Lower leg skin (tissue), 4 donors: ENCODE measurements around the gene PKDREJ. TPM values are rescaled to one million over a fixed set of nuclear protein-coding genes. Genes with fewer than 3 reads are reported as not detected.
"Not testable (repeated sequence)": the region's sequence is repeated elsewhere in the genome, so short reads cannot be mapped to it uniquely, and the experiment has no call there.

Experiments
- DNase-seq, 2 donors: peaks; one replicate each; pipeline ENCODE4 v3.0.0-alpha.2; 2019; ENCODE audit warnings: low spot score in 2 of 2
- H3K4me3 ChIP-seq: fragments of 200-600 bp; sonication (generic); 2 replicates; pipeline ENCODE4 v1.5.1; 2017; ENCODE audit warnings: mild to moderate bottlenecking, low read depth; ENCODE audit not compliant: poor library complexity, severe bottlenecking
- POLR2A ChIP-seq, 2 donors: fragments of 450-650 bp; IDR thresholded peaks; one replicate each; pipeline ENCODE4 v1.6.1; 2016 to 2017; ENCODE audit warnings: antibody characterized with exemption in 2 of 2, mild to moderate bottlenecking in 1 of 2, moderate library complexity in 1 of 2
- WGBS, 2 donors: methylation state at CpG; one replicate each; pipeline ENCODE4 v1.1.5; 2018; 5-methylcytosine and 5-hydroxymethylcytosine counted together
- intact Hi-C: fragments of 100-400 bp; cut with DNase I; formaldehyde crosslinking; loops from one replicate; pipeline ENCODE4 v1.15.0; 2023; ENCODE audit warnings: low total_unique reads
- total RNA-seq, 4 donors: library from RNA; depleted of rRNA; stranded (reverse); fragments of >200 nt; gene quantifications; one replicate each; pipeline ENCODE4 v1.1.0, GENCODE V29; 2016
- TF ChIP-seq, protein P1 (sequence below), 3 donors: fragments of 450-650 bp; IDR thresholded peaks; one replicate each; pipeline ENCODE4 v1.5.1; 2016; ENCODE audit warnings: antibody characterized with exemption in 3 of 3, mild to moderate bottlenecking in 3 of 3, moderate library complexity in 2 of 3

PKDREJ gene, protein sequence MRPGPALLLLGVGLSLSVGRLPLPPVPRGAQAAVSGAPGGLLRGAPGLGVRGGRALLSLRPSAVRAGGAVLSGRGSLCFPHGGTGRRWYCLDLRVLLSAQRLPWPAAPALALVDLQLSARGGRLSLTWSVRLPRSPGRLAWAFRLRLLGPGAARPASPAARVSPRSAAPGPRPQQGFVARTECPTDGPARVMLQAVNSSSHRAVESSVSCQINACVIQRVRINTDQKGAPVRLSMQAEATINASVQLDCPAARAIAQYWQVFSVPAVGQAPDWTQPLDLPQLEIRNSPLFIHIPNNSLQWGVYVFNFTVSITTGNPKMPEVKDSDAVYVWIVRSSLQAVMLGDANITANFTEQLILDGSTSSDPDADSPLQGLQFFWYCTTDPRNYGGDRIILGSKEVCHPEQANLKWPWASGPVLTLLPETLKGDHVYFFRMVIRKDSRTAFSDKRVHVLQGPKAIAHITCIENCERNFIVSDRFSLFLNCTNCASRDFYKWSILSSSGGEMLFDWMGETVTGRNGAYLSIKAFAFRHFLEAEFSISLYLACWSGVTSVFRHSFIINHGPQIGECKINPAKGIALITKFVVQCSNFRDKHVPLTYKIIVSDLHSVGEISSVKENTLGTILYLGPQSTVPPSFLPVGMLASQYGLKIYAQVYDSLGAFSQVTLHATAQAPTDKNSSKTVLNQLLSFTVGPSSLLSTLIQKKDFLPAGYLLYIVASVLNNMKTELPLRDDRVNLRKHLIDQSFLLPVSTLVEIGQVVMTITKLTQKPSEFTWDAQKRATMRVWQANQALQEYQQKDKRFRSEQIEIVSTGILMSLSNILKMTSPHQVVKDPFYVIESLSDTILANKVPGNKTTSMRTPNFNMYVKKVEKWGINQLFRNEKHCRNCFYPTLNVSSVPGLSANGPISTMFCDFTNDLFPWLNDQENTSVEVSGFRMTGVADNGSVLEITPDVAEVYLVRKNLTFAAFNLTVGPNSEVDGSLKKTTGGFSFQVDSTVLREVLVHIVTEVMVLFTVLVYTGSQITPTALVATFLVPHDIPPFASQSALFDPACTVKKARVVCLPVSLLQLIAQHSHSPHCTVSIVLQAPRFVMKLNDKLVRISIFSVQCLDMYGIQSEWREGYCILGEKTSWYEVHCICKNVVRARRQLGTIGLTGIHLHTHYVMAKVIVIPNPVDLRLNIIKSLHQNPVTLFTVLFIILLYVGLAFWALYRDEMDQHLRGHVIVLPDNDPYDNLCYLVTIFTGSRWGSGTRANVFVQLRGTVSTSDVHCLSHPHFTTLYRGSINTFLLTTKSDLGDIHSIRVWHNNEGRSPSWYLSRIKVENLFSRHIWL (N-terminal part only)
- under 1 TPM in 3 of 4 donors, not detected in 1; 0.15 to 0.23 (median 0.23) TPM for total RNA-seq

DNA sequence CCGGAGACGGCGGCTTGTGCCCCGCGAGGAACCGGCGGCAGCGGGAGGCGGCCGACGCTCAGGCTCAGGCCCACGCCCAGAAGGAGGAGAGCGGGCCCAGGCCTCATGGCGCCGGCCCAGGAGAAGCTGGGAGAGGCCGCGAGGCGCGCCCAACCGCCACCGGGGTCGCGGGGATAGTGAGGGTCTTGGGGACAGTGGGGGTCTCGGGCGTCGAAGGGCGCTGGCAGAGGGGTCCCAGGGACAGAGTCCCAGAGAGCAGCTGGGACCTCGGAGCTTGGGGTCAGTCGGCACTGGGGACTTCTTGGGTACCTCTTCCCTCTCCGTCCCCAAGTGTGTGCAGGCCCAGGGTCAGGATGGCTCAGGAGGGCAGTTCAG, at the start of gene PKDREJ:
PKDREJ (minus strand) TSS at position 128 of the 375 bp plus-strand sequence; CDS start at position 107, 21 bp downstream.
- intact Hi-C loops = no loop called here
- no peak for TF ChIP-seq POLR2A (IDR thresholded peaks at IDR 0.05)
- TF ChIP-seq, protein P1, sequence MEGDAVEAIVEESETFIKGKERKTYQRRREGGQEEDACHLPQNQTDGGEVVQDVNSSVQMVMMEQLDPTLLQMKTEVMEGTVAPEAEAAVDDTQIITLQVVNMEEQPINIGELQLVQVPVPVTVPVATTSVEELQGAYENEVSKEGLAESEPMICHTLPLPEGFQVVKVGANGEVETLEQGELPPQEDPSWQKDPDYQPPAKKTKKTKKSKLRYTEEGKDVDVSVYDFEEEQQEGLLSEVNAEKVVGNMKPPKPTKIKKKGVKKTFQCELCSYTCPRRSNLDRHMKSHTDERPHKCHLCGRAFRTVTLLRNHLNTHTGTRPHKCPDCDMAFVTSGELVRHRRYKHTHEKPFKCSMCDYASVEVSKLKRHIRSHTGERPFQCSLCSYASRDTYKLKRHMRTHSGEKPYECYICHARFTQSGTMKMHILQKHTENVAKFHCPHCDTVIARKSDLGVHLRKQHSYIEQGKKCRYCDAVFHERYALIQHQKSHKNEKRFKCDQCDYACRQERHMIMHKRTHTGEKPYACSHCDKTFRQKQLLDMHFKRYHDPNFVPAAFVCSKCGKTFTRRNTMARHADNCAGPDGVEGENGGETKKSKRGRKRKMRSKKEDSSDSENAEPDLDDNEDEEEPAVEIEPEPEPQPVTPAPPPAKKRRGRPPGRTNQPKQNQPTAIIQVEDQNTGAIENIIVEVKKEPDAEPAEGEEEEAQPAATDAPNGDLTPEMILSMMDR (IDR thresholded peaks at IDR 0.05) = no peak
- no peak for DNase-seq
- H3K4me3 ChIP-seq = no peak within 1 kb of the TSS
- WGBS, 2 donors = 52 to 82% methylated on average over 7 to 22 of the region's 30 CpGs

DNA sequence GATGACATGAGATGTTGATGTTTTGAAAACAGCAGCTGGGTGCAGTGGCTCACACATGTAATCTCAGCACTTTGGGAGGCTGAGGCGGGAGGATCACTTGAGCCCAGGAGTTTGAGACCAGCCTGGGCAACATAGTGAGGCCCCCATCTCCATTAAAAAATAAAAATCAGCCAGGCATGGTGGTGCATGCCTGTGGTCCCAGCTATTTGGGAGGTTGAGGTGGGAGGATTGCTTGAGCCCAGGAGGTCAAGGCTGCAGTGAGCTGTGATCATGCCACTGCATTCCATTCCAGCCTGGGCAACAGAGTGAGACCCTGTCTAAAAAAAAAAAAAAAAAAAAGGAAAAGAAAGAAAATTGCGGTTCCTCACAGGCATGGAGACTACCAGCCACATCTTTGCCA, 49.7 kb upstream of the PKDREJ start:
- 98% methylated on average over 2 of the region's 2 CpGs for WGBS, 2 donors
- not testable (repeated sequence) for DNase-seq, H3K4me3 ChIP-seq
- intact Hi-C loops = loop anchor here (5.0 kb wide), 2 partner anchors 191 to 316 kb away; no protein-coding TSS in a partner anchor

DNA sequence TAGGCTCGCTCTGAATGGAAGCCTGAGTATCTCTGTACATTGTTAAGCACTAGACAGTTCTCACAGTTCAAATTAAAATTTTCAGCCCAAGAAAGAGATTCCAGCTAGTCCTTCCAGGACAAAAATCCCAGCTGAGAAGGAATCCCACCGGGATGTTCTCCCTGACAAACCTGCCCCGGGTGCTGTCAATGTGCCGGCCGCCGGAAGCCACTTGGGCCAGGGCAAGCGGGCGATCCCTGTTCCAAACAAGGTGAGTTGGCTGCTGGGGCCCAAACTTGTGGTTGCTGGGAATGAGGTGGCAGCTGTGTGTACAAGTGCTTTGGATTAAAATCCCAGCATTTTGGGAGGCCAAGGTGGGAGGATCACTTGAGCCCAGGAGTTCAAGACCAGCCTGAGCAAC, 48.9 kb upstream of the PKDREJ start:
- WGBS, 2 donors = 94 to 98% methylated on average over 8 of the region's 8 CpGs
- no peak overlapping the region for H3K4me3 ChIP-seq
- intact Hi-C loops = loop anchor here (5.0 kb wide), 2 partner anchors 190 to 315 kb away; no protein-coding TSS in a partner anchor
- TF ChIP-seq POLR2A (IDR thresholded peaks at IDR 0.05) = no peak
- TF ChIP-seq, protein P1 (IDR thresholded peaks at IDR 0.05) = no peak
- DNase-seq = no peak

DNA sequence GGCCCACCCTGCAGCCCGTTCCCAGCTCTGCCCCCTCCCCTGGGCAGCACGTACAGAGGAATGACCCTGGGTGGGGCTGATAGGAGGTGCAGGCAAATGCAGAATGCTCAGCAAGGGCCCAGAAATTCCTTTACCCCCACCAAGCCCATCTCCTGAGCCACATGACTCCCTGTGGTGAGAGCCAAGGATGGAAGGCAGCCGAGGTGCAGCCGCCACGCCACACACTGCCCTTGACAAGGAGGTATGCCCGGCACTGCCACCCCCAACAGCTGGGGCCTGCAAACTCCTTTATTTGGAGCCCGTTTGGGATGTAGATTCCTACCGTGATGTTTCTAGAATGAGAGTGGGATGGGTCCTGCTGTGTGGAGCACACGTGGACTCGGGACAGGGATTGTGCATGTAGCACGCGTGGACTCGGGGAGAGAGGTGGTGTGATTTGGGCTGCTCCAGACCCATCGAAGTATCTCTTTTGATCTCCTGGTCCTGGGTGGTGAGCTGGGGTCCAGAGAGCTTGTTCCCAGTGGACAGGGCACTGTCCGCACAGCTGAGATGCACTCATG, 46.5 kb upstream of the PKDREJ start:
- intact Hi-C loops = loop anchor here (5.0 kb wide), 2 partner anchors 187 to 312 kb away; no protein-coding TSS in a partner anchor
- no peak overlapping the region for H3K4me3 ChIP-seq
- no peak for DNase-seq
- no peak for TF ChIP-seq POLR2A (IDR thresholded peaks at IDR 0.05)
- TF ChIP-seq, protein P1 (IDR thresholded peaks at IDR 0.05) = no peak
- 94 to 98% methylated on average over 15 of the region's 15 CpGs for WGBS, 2 donors

DNA sequence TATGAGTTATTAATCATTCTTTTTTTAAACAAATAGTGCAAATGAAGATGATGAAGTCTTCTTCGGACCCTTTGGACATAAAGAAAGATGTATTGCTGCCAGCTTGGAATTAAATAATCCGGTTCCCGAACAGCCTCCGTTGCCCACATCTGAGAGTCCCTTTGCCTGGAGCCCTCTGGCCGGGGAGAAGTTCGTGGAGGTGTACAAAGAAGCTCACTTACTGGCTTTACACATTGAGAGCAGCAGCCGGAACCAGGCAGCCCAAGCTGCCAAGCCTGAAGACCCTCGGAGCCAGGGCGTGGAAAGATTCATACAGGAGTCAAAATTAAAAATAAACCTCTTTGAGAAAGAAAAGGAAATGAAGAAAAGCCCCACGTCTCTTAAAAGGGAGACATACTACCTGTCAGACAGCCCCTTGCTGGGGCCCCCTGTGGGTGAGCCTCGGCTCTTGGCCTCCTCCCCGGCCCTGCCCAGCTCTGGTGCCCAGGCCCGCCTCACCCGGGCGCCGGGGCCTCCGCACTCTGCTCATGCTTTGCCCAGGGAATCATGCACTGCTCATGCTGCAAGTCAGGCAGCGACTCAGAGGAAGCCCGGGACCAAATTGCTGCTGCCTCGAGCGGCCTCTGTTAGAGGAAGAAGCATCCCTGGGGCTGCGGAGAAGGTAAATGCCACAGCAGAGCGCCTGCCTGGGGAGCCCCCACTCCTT, 45.3 kb upstream of the PKDREJ start:
- 72 to 78% methylated on average over 23 of the region's 23 CpGs for WGBS, 2 donors
- no peak for DNase-seq
- intact Hi-C loops = no loop called here
- no peak for TF ChIP-seq POLR2A (IDR thresholded peaks at IDR 0.05)
- TF ChIP-seq, protein P1 (IDR thresholded peaks at IDR 0.05) = no peak
- no peak overlapping the region for H3K4me3 ChIP-seq
